Spinal cord (tissue), 10 donors: ENCODE data around the gene ATP10A. TPM values are rescaled to one million over a fixed set of nuclear protein-coding genes. Genes with fewer than 3 reads are reported as not detected.
"Not testable (repeated sequence)": the region's sequence is repeated elsewhere in the genome, so short reads cannot be mapped to it uniquely, and the experiment has no call there.

Experiments used
- DNase-seq, 6 donors: peaks; one replicate each; pipeline versions ENCODE4 v3.0.0 to v3.0.0-alpha.2; 2013 to 2015; ENCODE audit warnings: low spot score in 6 of 6, low read depth in 4 of 6
- H3K27ac ChIP-seq: one replicate; pipeline ENCODE4 v1.5.1; 2013; ENCODE audit warnings: low read depth, low read length, control low read depth
- H3K27me3 ChIP-seq: one replicate; pipeline ENCODE4 v1.6.1; 2013; ENCODE audit warnings: low read length; ENCODE audit not compliant: control insufficient read depth, insufficient read depth
- H3K36me3 ChIP-seq: one replicate; pipeline ENCODE4 v1.6.1; 2013; ENCODE audit warnings: low read length; ENCODE audit not compliant: control insufficient read depth, insufficient read depth
- H3K4me1 ChIP-seq: one replicate; pipeline ENCODE4 v1.6.1; 2013; ENCODE audit warnings: low read length; ENCODE audit not compliant: control insufficient read depth, insufficient read depth
- H3K4me3 ChIP-seq: one replicate; pipeline ENCODE4 v1.5.1; 2013; ENCODE audit warnings: low read depth, low read length, control low read depth
- H3K9me3 ChIP-seq: one replicate; pipeline ENCODE4 v1.6.1; 2013; ENCODE audit warnings: low read length; ENCODE audit not compliant: control insufficient read depth, insufficient read depth
- whole genome bisulfite sequencing: methylation state at CpG from one replicate; pipeline ENCODE4 v1.1.5; 2013; ENCODE audit warnings: missing lambda C conversion rate; ENCODE audit not compliant: insufficient coverage; 5-methylcytosine and 5-hydroxymethylcytosine counted together
- polyA plus RNA-seq, 2 donors: library from polyadenylated mRNA; unstranded; fragments of 120-200 nt; gene quantifications; one replicate each; pipeline ENCODE4 v1.2.1, GENCODE V29; 2013; ENCODE audit not compliant: insufficient read length in 2 of 2
- total RNA-seq, 2 donors: library from RNA; depleted of rRNA in 1 of 2; stranded (reverse); fragments of 120-200 nt in 1 of 2; fragments of >200 nt in 1 of 2; gene quantifications; one replicate each; pipeline versions ENCODE4 v1.2.3 to v1.2.4, GENCODE V29; 2013 to 2014
- donor health status: healthy.

The ATP10A gene
- total and polyA plus RNA-seq, 4 donors = 3.6 to 5.4 (median 4.4) TPM

GRCh38 chr15:25649390-25649789 lies 213.7 kb downstream of the ATP10A start:
- 89% methylated on average over 1 of the region's 2 CpGs for WGBS
- H3K27me3 ChIP-seq = no peaks in the 10 kb centered on the region
- H3K36me3 ChIP-seq = no peaks in the 10 kb centered on the region
- no peaks in the 10 kb centered on the region for H3K4me1 ChIP-seq
- no peak overlapping the region for H3K4me3 ChIP-seq
- H3K27ac ChIP-seq = no peak overlapping the region
- DNase-seq = no peak
- no peaks in the 10 kb centered on the region for H3K9me3 ChIP-seq

DNA sequence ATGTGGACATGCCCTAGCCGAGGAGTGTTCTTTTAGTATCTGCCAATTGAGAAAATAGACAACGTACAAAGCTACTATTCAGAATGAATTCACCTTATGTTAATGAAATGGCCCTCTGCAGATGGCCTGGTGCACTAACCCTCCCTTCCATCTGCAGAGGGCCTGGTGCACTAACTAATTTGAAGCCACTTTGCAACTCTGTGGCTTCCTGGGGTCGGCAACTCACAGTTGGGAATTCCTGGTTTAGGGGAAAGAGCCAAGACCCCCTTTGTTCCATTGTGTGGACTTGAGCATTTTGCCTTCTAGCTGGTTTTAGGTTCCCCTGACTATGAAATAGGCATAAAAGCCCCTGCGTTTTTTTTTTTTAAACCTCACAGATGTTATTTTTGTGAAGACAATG lies 220.0 kb downstream of the ATP10A start:
- no peak overlapping the region for H3K27ac ChIP-seq
- peaks cover 5% of the 10 kb centered on the region for H3K4me1 ChIP-seq
- no peaks in the 10 kb centered on the region for H3K36me3 ChIP-seq
- H3K4me3 ChIP-seq = no peak overlapping the region
- H3K27me3 ChIP-seq = no peaks in the 10 kb centered on the region
- H3K9me3 ChIP-seq = no peaks in the 10 kb centered on the region
- WGBS = no CpG with 5 or more reads among the region's 4 CpGs
- DNase-seq = peak in 1 of 6 donors; percentile 34

GRCh38 chr15:25641762-25642161 lies 221.4 kb downstream of the ATP10A start:
- DNase-seq = peak in 1 of 6 donors; percentile 65
- Histone ChIP-seq H3K9me3 (no peaks in the 10 kb centered on the region), H3K27ac (no peak overlapping the region), H3K4me1 (peaks cover 5% of the 10 kb centered on the region), H3K27me3 (no peaks in the 10 kb centered on the region), H3K4me3 (no peak overlapping the region), H3K36me3 (no peaks in the 10 kb centered on the region)
- WGBS = 80% methylated on average over 1 of the region's 6 CpGs

DNA sequence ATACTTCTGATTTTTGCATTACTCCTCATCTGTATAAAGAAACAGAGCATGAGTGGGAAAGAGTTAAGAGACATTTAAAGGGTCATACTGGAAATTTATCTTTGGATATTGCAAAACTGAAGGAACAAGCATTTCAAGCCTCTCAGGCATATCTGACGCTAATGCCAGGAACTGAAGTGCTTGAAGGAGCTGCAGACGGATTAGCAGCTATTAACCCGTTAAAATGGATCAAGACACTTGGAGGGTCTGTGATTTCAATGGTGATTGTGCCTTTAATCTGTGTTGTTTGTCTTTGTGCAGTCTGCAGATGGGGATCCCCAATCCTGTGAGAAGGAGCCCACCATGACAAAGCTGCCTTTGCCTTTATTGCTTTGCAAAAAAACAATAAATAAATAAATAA lies 221.8 kb downstream of the ATP10A start:
- WGBS = no CpG with 5 or more reads among the region's 3 CpGs
- peaks cover 5% of the 10 kb centered on the region for H3K4me1 ChIP-seq

GRCh38 chr15:25640959-25641358 lies 222.2 kb downstream of the ATP10A start:
- H3K27me3 ChIP-seq, H3K27ac ChIP-seq, H3K4me1 ChIP-seq, H3K4me3 ChIP-seq, H3K9me3 ChIP-seq, H3K36me3 ChIP-seq: not testable (repeated sequence)
- no CpG with 5 or more reads among the region's 4 CpGs for WGBS
- DNase-seq = peak in 1 of 6 donors; percentile 79

More for the DNA sequence above, 221.8 kb downstream of the ATP10A start:
- DNase-seq = peak in 1 of 6 donors; percentile 71
- Histone ChIP-seq H3K27me3 (no peaks in the 10 kb centered on the region), H3K36me3 (no peaks in the 10 kb centered on the region), H3K9me3 (no peaks in the 10 kb centered on the region), H3K27ac (no peak overlapping the region), H3K4me3 (no peak overlapping the region)

- no peak for DNase-seq
- Histone ChIP-seq H3K4me1 (peaks cover 5% of the 10 kb centered on the region), H3K27ac (no peak overlapping the region), H3K4me3 (no peak overlapping the region), H3K27me3 (no peaks in the 10 kb centered on the region), H3K36me3 (no peaks in the 10 kb centered on the region), H3K9me3 (no peaks in the 10 kb centered on the region)
- WGBS = 94% methylated on average over 5 of the region's 5 CpGs
Observed at GRCh38 chr15:25640381-25640780, 222.7 kb downstream of the ATP10A start.

GRCh38 chr15:25636486-25636885 lies 226.6 kb downstream of the ATP10A start:
- H3K4me1 ChIP-seq, H3K9me3 ChIP-seq, H3K36me3 ChIP-seq, H3K27me3 ChIP-seq, H3K4me3 ChIP-seq, DNase-seq, H3K27ac ChIP-seq: not testable (repeated sequence)
- 79% methylated on average over 9 of the region's 9 CpGs for WGBS

GRCh38 chr15:25635191-25635590 lies 227.9 kb downstream of the ATP10A start:
- H3K27me3 ChIP-seq = no peaks in the 10 kb centered on the region

GRCh38 chr15:25633862-25634261 lies 229.3 kb downstream of the ATP10A start:
- WGBS = 59% methylated on average over 3 of the region's 3 CpGs
- H3K9me3 ChIP-seq = no peaks in the 10 kb centered on the region

More at GRCh38 chr15:25635191-25635590, 227.9 kb downstream of the ATP10A start:
- no peak for DNase-seq
- Histone ChIP-seq H3K4me1 (no peaks in the 10 kb centered on the region), H3K36me3 (no peaks in the 10 kb centered on the region), H3K9me3 (no peaks in the 10 kb centered on the region), H3K4me3 (no peak overlapping the region), H3K27ac (no peak overlapping the region)

DNA sequence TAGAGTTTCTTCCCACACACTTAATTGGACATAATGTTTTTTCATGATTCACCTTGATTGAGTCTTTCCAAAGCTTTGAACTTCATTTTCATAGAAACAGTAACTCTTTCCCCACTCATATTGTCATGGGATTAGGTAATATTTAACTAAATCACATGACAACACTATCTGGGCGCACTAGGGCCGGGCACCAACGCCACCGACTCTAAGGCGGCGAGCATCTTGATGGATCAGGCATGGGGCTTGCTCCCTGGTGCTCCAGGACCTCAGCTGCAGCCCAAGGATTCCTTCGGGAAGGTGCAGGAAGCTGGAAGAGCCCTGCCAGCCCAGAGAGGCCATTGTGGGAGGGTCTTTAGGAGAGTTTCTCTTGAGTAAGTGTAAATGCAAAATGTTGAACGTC lies 231.2 kb downstream of the ATP10A start:
- H3K27me3 ChIP-seq = no peaks in the 10 kb centered on the region
- H3K4me1 ChIP-seq = no peaks in the 10 kb centered on the region
- no peak overlapping the region for H3K4me3 ChIP-seq
- WGBS = 87% methylated on average over 7 of the region's 8 CpGs
- no peak for DNase-seq
- no peaks in the 10 kb centered on the region for H3K36me3 ChIP-seq
- H3K9me3 ChIP-seq = no peaks in the 10 kb centered on the region
- no peak overlapping the region for H3K27ac ChIP-seq

More at GRCh38 chr15:25633862-25634261, 229.3 kb downstream of the ATP10A start:
- Histone ChIP-seq H3K36me3 (no peaks in the 10 kb centered on the region), H3K4me3 (no peak overlapping the region), H3K27me3 (no peaks in the 10 kb centered on the region), H3K4me1 (no peaks in the 10 kb centered on the region), H3K27ac (no peak overlapping the region)
- DNase-seq = no peak
